ENCODE measurements around the gene DOK6. TPM values are rescaled to one million over a fixed set of nuclear protein-coding genes. Genes with fewer than 3 reads are reported as not detected.

DOK6 gene
- total RNA-seq, 2 donors from 2014 or later = 0.59 to 0.61 TPM

DNA sequence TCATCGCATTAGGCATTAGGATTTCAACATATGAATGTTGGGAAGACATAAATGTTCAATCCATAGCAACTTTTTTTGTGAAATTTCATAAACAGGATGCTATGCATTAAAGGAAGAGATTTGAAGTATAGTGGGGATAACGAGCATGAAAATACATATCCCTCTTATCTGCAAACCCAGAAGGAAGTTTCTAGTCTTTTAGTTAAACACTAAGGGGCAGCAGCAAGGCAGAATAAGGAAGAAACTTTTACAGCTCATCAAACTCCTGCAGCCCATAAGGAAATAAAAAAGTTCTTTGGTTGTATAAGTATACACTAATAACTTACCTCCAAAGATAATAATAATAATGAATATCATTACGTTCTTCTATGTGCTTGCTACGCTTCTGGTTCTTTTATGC, 465.5 kb downstream of the DOK6 start:
- Histone ChIP-seq H3K36me3 (no peaks in the 10 kb centered on the region), H3K9me3 (no peaks in the 10 kb centered on the region), H3K4me3 (no peak overlapping the region), H3K4me1 (no peaks in the 10 kb centered on the region), H3K9ac (ENCODE audit: low read depth in 2 of 2, low read length in 2 of 2) (no peak overlapping the region), H3K27ac (no peak overlapping the region), H3K27me3 (no peaks in the 10 kb centered on the region)
- no peak for DNase-seq
- intact Hi-C loops (cut with DNase I) = no loop called here
- TF ChIP-seq CTCF (IDR thresholded peaks at IDR 0.05) = no peak

GRCh38 chr18:69870736-69871135, 470.0 kb downstream of the DOK6 start:
- Histone ChIP-seq H3K9me3 (no peaks in the 10 kb centered on the region), H3K36me3 (no peaks in the 10 kb centered on the region), H3K9ac (ENCODE audit: low read depth in 2 of 2, low read length in 2 of 2) (no peak overlapping the region), H3K27ac (no peak overlapping the region), H3K27me3 (no peaks in the 10 kb centered on the region), H3K4me3 (no peak overlapping the region), H3K4me1 (no peaks in the 10 kb centered on the region)
- TF ChIP-seq CTCF (IDR thresholded peaks at IDR 0.05) = no peak
- no peak for DNase-seq
- intact Hi-C loops (cut with DNase I) = no loop called here

- Histone ChIP-seq H3K9ac (ENCODE audit: low read depth in 2 of 2, low read length in 2 of 2) (no peak overlapping the region), H3K9me3 (no peaks in the 10 kb centered on the region), H3K4me3 (no peak overlapping the region), H3K27me3 (no peaks in the 10 kb centered on the region), H3K36me3 (no peaks in the 10 kb centered on the region), H3K4me1 (no peaks in the 10 kb centered on the region), H3K27ac (no peak overlapping the region)
- intact Hi-C loops (cut with DNase I) = no loop called here
- DNase-seq = no peak
- TF ChIP-seq CTCF (IDR thresholded peaks at IDR 0.05) = no peak
These were observed 470.7 kb downstream of the DOK6 start for GRCh38 chr18:69871363-69871762.

- TF ChIP-seq CTCF (IDR thresholded peaks at IDR 0.05) = no peak
- intact Hi-C loops (cut with DNase I) = no loop called here
These were observed 472.0 kb downstream of the DOK6 start for GRCh38 chr18:69872661-69873060.

GRCh38 chr18:69874058-69874457, 473.4 kb downstream of the DOK6 start:
- Histone ChIP-seq H3K27me3 (no peaks in the 10 kb centered on the region), H3K4me3 (no peak overlapping the region), H3K4me1 (no peaks in the 10 kb centered on the region), H3K9ac (ENCODE audit: low read depth in 2 of 2, low read length in 2 of 2) (no peak overlapping the region), H3K27ac (no peak overlapping the region), H3K9me3 (no peaks in the 10 kb centered on the region), H3K36me3 (no peaks in the 10 kb centered on the region)
- TF ChIP-seq CTCF (IDR thresholded peaks at IDR 0.05) = no peak
- DNase-seq = no peak
- intact Hi-C loops (cut with DNase I) = no loop called here

More at GRCh38 chr18:69872661-69873060, 472.0 kb downstream of the DOK6 start:
- Histone ChIP-seq H3K27ac (no peak overlapping the region), H3K4me3 (no peak overlapping the region), H3K4me1 (no peaks in the 10 kb centered on the region), H3K9ac (ENCODE audit: low read depth in 2 of 2, low read length in 2 of 2) (no peak overlapping the region), H3K9me3 (no peaks in the 10 kb centered on the region), H3K27me3 (no peaks in the 10 kb centered on the region), H3K36me3 (no peaks in the 10 kb centered on the region)
- DNase-seq = no peak

GRCh38 chr18:69876490-69876889, 475.8 kb downstream of the DOK6 start:
- H3K4me1 ChIP-seq = no peaks in the 10 kb centered on the region
- H3K9me3 ChIP-seq = no peaks in the 10 kb centered on the region
- H3K27ac ChIP-seq = no peak overlapping the region
- no peak overlapping the region for H3K9ac ChIP-seq (ENCODE audit: low read depth in 2 of 2, low read length in 2 of 2)
- H3K36me3 ChIP-seq = no peaks in the 10 kb centered on the region
- no peak for DNase-seq
- no peak for TF ChIP-seq CTCF (IDR thresholded peaks at IDR 0.05)
- H3K4me3 ChIP-seq = no peak overlapping the region
- H3K27me3 ChIP-seq = no peaks in the 10 kb centered on the region
- intact Hi-C loops (cut with DNase I) = no loop called here

Data from colonic mucosa (tissue), 4 donors.